Measurements from ENCODE around the gene ABR.

The ABR gene

GRCh38 chr17:1083451-1084187 is 96.2 kb downstream of the ABR start:
- no peaks in the 10 kb centered on the region for H3K36me3 ChIP-seq (ENCODE audit: insufficient read depth)
- H3K27me3 ChIP-seq (ENCODE audit: insufficient read depth, low read depth), result no peaks in the 10 kb centered on the region
- H3K4me3 ChIP-seq (IDR thresholded peaks at IDR 0.05; ENCODE audit: insufficient read depth, low read depth, low read length), result no peak overlapping the region
- H3K79me2 ChIP-seq (ENCODE audit: insufficient read depth, low read depth), result no peaks in the 10 kb centered on the region
- H3K4me1 ChIP-seq (ENCODE audit: low read depth, poor library complexity, severe bottlenecking), result no peaks in the 10 kb centered on the region
- no peak overlapping the region for H3K27ac ChIP-seq
- TF ChIP-seq CTCF (conservative IDR thresholded peaks at IDR 0.05; ENCODE audit: low read depth, low read length), result no peak
- H3K4me2 ChIP-seq, result no peak overlapping the region
- no peaks in the 10 kb centered on the region for H4K20me1 ChIP-seq (ENCODE audit: insufficient read depth)
- H3K9ac ChIP-seq, result no peak overlapping the region
- H2AFZ ChIP-seq (ENCODE audit: low read depth), result no peak overlapping the region

DNA sequence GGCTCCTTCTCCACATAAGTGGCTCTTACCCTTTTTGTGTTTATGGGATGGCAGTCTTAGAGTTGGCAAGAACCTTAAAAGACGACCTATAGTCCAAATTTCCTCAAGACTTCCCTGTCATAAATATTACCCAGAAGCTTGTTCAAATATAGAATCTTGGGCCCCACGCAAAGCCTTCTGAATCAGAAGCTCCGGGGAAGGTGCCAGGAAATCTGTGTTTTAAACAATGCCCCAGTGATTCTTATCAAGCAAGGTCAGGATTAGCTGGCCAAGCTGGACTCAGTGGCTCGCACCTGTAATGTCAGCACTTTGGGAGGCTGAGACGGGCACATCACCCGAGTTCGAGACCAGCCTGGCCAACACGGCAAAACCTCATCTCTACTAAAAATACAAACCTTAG is 97.2 kb downstream of the ABR start:
- H3K4me3 ChIP-seq (IDR thresholded peaks at IDR 0.05; ENCODE audit: insufficient read depth, low read depth, low read length), result no peak overlapping the region
- no peaks in the 10 kb centered on the region for H3K36me3 ChIP-seq (ENCODE audit: insufficient read depth)
- H3K4me1 ChIP-seq (ENCODE audit: low read depth, poor library complexity, severe bottlenecking), result no peaks in the 10 kb centered on the region
- no peak overlapping the region for H2AFZ ChIP-seq (ENCODE audit: low read depth)
- no peaks in the 10 kb centered on the region for H4K20me1 ChIP-seq (ENCODE audit: insufficient read depth)
- no peak overlapping the region for H3K4me2 ChIP-seq
- H3K27ac ChIP-seq, result no peak overlapping the region
- H3K79me2 ChIP-seq (ENCODE audit: insufficient read depth, low read depth), result no peaks in the 10 kb centered on the region
- no peaks in the 10 kb centered on the region for H3K27me3 ChIP-seq (ENCODE audit: insufficient read depth, low read depth)
- no peak for TF ChIP-seq CTCF (conservative IDR thresholded peaks at IDR 0.05; ENCODE audit: low read depth, low read length)
- no peak overlapping the region for H3K9ac ChIP-seq

- H3K36me3 ChIP-seq (ENCODE audit: insufficient read depth), result no peaks in the 10 kb centered on the region
- H3K27me3 ChIP-seq (ENCODE audit: insufficient read depth, low read depth), result no peaks in the 10 kb centered on the region
Observed at GRCh38 chr17:1078831-1079561, 100.8 kb downstream of the ABR start.

More at GRCh38 chr17:1078831-1079561, 100.8 kb downstream of the ABR start:
- Histone ChIP-seq H3K4me1 (ENCODE audit: low read depth, poor library complexity, severe bottlenecking) (peaks cover 22% of the 10 kb centered on the region), H3K4me2 (no peak overlapping the region), H3K79me2 (ENCODE audit: insufficient read depth, low read depth) (no peaks in the 10 kb centered on the region), H3K27ac (no peak overlapping the region), H2AFZ (ENCODE audit: low read depth) (no peak overlapping the region), H4K20me1 (ENCODE audit: insufficient read depth) (no peaks in the 10 kb centered on the region), H3K4me3 (IDR thresholded peaks at IDR 0.05; ENCODE audit: insufficient read depth, low read depth, low read length) (no peak overlapping the region), H3K9ac (no peak overlapping the region)
- no peak for TF ChIP-seq CTCF (conservative IDR thresholded peaks at IDR 0.05; ENCODE audit: low read depth, low read length)
